Spleen (tissue), 11 donors: ENCODE data around the gene SEC11A. TPM values are rescaled to one million over a fixed set of nuclear protein-coding genes. Genes with fewer than 3 reads are reported as not detected.
A peak's percentile ranks its signal among the peaks of the same experiment; 100 is the strongest.

Source experiments
- DNase-seq: peaks from one replicate; pipeline ENCODE4 v3.0.0-alpha.2; 2020
- H3K27ac ChIP-seq, 8 donors: fragments of 200-600 bp; sonication (generic) in 7 of 8; 1 replicate in 4 of 8; 2 replicates in 4 of 8; pipeline versions ENCODE4 v1.5.0 to v1.8.0; 2016 to 2021; ENCODE audit warnings: inconsistent platforms in 4 of 8, mild to moderate bottlenecking in 4 of 8, moderate library complexity in 1 of 8
- H3K27me3 ChIP-seq, 7 donors: fragments of 200-600 bp; sonication (generic) in 6 of 7; replicated peaks in 1 of 7; 1 replicate in 4 of 7; 2 replicates in 3 of 7; pipeline versions ENCODE4 v1.5.0 to v1.8.0; 2016 to 2021; ENCODE audit warnings: inconsistent platforms in 3 of 7, mild to moderate bottlenecking in 1 of 7
- H3K36me3 ChIP-seq, 6 donors: fragments of 200-600 bp; sonication (generic) in 5 of 6; 1 replicate in 4 of 6; 2 replicates in 2 of 6; pipeline versions ENCODE4 v1.5.0 to v1.8.0; 2016 to 2021; ENCODE audit warnings: inconsistent platforms in 2 of 6
- H3K4me1 ChIP-seq, 6 donors: fragments of 200-600 bp; sonication (generic) in 5 of 6; 1 replicate in 3 of 6; 2 replicates in 3 of 6; pipeline versions ENCODE4 v1.5.0 to v1.8.0; 2016 to 2021; ENCODE audit warnings: inconsistent platforms in 3 of 6
- H3K4me3 ChIP-seq, 8 donors: fragments of 200-600 bp; sonication (generic) in 7 of 8; 1 replicate in 4 of 8; 2 replicates in 4 of 8; pipeline versions ENCODE4 v1.5.0 to v1.8.0; 2016 to 2021; ENCODE audit warnings: inconsistent platforms in 4 of 8, mild to moderate bottlenecking in 4 of 8, moderate library complexity in 2 of 8
- H3K9me3 ChIP-seq, 8 donors: fragments of 200-600 bp; sonication (generic) in 7 of 8; 1 replicate in 4 of 8; 2 replicates in 4 of 8; pipeline versions ENCODE4 v1.5.0 to v1.8.0; 2016 to 2021; ENCODE audit warnings: inconsistent platforms in 4 of 8
- POLR2A ChIP-seq, 3 donors: fragments of 450-650 bp; IDR thresholded peaks; one replicate each; pipeline ENCODE4 v1.5.1; 2017; ENCODE audit warnings: antibody characterized with exemption in 3 of 3, mild to moderate bottlenecking in 1 of 3
- POLR2AphosphoS5 ChIP-seq, 3 donors: sonication (generic); formaldehyde crosslinking; IDR thresholded peaks; one replicate each; pipeline ENCODE4 v1.5.1; 2017; ENCODE audit warnings: antibody characterized with exemption in 3 of 3
- WGBS, 5 donors: extraction: QIAGEN DNeasy Blood & Tissue Kit in 3 of 5; methylation state at CpG; one replicate each; pipeline versions ENCODE4 v1.1.5 to v1.1.7; 2013 to 2018; 5-methylcytosine and 5-hydroxymethylcytosine counted together
- intact Hi-C: fragments of 100-400 bp; cut with DNase I; formaldehyde crosslinking; loops from one replicate; pipeline ENCODE4 v1.15.0; 2023; ENCODE audit warnings: low total_unique reads
- polyA plus RNA-seq, 3 donors: library from polyadenylated mRNA; stranded (reverse); fragments of 200-250 nt; gene quantifications; one replicate each; pipeline ENCODE4 v1.2.1, GENCODE V29; 2013
- total RNA-seq, 7 donors: library from RNA; depleted of rRNA in 3 of 7; stranded (reverse); fragments of >200 nt in 3 of 7; fragmentation: NEBNext Ultra II Directional in 4 of 7; extraction: Animal tissue kit (Norgen Biotek cat#: 25700) in 4 of 7; gene quantifications; one replicate each; pipeline versions ENCODE4 v1.1.0 to v1.2.1, GENCODE V29; 2016 to 2021
- TF ChIP-seq, protein P1 (sequence below), 11 experiments: fragments of 200-600 bp in 7 of 11; fragments of 450-650 bp in 4 of 11; sonication (generic) in 4 of 11; IDR thresholded peaks in 8 of 11; conservative IDR thresholded peaks in 3 of 11; 1 replicate in 7 of 11; 2 replicates in 4 of 11; pipeline versions ENCODE4 v1.4.0 to v1.8.0; 2016 to 2021; ENCODE audit warnings: antibody characterized with exemption in 11 of 11, inconsistent platforms in 4 of 11, mild to moderate bottlenecking in 1 of 11
- donor health status: healthy with polysubstance abuse.
- donor health status: DM: no; HTN: no; CAD: no; lungs with moderate emphysema.
- donor health status: DM: no; HTN: no; CAD: no.
- donor health status: Bipolar disorder and iron deficiency.
- donor health status: healthy.
- donor health status: DM: no; HTN: no; CAD: no.
- donor health status: DM: yes; HTN: yes; CAD: no.

The SEC11A gene
- total and polyA plus RNA-seq, 10 donors = 86.5 to 139 (median 98.9) TPM

DNA sequence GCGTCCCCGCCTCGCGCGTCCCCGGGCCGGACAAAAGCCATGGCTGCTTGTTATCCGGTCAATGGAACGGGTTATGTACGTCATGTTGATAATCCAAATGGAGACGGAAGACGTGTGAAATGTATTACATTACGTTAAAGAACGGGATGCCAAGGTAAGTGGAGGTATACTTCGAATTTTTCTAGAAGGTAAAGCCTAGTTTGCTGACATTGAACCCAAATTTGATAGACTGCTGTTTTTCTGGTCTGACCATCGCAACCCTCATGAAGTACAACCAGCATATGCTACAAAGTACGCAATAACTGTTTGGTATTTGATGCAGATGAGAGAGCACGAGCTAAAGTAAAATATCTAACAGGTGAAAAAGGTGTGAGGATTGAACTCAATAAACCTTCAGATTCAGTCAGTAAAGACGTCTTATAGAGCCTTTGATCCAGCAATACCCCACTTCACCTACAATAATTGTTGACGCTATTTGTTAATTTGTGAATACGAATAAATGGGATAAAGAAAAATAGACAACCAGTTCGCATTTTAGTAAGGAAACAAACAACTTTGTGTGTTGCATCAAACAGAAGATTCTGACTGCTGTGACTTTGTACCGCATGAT lies 81.6 kb downstream of the SEC11A start:
- intact Hi-C loops = no loop called here
- 31 to 41% (median 35%) methylated on average over 23 of the region's 23 CpGs for WGBS, 5 donors
- Histone ChIP-seq H3K27me3 (no peaks in the 10 kb centered on the region), H3K36me3 (peaks cover 0 to 35% (median 19%) of the 10 kb centered on the region in 6 donors), H3K27ac (peak overlapping the region; percentile 91 to 96 (median 95)), H3K4me1 (peaks cover 29 to 71% (median 47%) of the 10 kb centered on the region in 6 donors), H3K4me3 (peak overlapping the region; percentile 49 to 95 (median 72)), H3K9me3 (no peaks in the 10 kb centered on the region)
- DNase-seq = no peak
- TF ChIP-seq POLR2AphosphoS5 (IDR thresholded peaks at IDR 0.05) (no peak), POLR2A (IDR thresholded peaks at IDR 0.05) (no peak)
- TF ChIP-seq, protein P1, sequence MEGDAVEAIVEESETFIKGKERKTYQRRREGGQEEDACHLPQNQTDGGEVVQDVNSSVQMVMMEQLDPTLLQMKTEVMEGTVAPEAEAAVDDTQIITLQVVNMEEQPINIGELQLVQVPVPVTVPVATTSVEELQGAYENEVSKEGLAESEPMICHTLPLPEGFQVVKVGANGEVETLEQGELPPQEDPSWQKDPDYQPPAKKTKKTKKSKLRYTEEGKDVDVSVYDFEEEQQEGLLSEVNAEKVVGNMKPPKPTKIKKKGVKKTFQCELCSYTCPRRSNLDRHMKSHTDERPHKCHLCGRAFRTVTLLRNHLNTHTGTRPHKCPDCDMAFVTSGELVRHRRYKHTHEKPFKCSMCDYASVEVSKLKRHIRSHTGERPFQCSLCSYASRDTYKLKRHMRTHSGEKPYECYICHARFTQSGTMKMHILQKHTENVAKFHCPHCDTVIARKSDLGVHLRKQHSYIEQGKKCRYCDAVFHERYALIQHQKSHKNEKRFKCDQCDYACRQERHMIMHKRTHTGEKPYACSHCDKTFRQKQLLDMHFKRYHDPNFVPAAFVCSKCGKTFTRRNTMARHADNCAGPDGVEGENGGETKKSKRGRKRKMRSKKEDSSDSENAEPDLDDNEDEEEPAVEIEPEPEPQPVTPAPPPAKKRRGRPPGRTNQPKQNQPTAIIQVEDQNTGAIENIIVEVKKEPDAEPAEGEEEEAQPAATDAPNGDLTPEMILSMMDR (IDR thresholded peaks at IDR 0.05 in 8 of 11, conservative IDR thresholded peaks at IDR 0.05 in 3 of 11) = no peak

DNA sequence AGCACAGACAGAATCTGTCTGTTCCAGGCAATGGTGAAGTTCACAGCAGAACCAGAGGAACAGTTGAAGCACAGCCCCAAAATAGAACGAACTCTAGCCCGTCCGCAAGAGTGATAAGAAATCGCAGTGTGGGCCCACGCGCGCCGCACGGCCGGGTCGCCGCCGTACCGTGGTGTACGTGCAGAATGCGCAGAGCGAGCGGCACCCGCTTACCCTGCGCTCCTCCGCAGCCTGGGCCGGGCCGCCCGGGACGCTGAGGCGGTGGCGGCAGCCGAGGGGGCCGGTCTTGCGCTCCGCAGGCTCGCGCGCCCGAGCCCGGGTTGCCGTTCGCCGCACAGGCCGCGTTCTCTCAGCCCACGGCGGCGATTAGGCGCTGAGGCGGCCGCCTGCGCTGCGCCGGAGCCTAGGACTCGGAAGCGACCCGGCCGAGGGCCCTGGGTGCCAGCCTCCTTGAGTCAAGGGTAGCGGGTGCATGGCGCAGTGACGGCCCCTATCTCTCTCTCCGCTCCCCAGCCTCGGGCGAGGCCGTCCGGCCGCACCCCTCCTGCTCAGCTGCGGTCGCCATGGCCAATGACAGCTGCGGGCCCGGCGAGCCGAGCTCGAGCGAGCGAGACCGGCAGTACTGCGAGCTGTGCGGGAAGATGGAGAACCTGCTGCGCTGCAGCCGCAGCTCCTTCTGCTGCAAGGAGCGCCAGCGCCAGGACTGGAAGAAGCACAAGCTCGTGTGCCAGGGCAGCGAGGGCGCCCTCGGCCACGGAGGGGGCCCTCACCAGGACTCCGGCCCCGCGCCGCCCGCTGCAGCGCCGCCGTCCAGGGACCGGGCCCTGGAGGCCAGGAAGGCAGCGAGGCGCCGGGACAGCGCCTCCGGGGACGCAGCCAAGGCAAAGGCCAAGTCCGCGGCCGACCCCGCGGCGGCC lies 82.4 kb downstream of the SEC11A start:
- WGBS, 5 donors = 0% methylated on average over 54 to 105 of the region's 105 CpGs
- Histone ChIP-seq H3K36me3 (peaks cover 0 to 28% (median 13%) of the 10 kb centered on the region in 6 donors), H3K4me3 (peak overlapping the region; percentile 49 to 95 (median 72)), H3K27me3 (no peaks in the 10 kb centered on the region), H3K4me1 (peaks cover 29 to 71% (median 47%) of the 10 kb centered on the region in 6 donors), H3K9me3 (no peaks in the 10 kb centered on the region), H3K27ac (peak overlapping the region; percentile 91 to 96 (median 95))
- DNase-seq = peak; percentile 94
- TF ChIP-seq POLR2A (IDR thresholded peaks at IDR 0.05) (no peak), POLR2AphosphoS5 (IDR thresholded peaks at IDR 0.05) (peak; percentile 37 to 83 (median 79))
- TF ChIP-seq, protein P1 (IDR thresholded peaks at IDR 0.05 in 8 of 11, conservative IDR thresholded peaks at IDR 0.05 in 3 of 11) = peak in 1 of 11 experiments; percentile 12
- intact Hi-C loops = no loop called here

DNA sequence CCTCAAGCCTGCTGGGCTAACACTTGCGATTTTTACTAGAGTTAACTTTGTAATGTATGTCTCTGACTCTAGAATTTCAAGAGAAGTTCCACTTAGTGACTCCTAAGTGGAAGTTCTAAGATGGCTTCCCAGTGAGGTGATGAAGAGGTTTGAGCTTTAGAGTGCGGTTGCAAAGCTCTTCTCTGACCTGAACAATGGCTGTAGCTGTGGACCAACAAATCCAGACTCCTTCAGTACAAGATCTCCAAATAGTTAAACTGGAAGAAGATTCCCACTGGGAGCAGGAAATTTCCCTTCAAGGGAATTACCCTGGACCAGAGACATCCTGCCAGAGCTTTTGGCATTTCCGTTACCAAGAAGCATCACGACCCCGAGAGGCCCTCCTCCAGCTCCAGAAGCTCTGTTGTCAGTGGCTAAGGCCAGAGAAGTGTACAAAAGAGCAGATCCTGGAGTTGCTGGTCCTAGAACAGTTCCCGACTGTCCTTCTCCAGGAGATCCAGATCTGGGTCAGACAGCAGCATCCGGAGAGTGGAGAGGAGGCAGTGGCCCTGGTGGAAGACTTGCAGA lies 84.2 kb downstream of the SEC11A start:
- WGBS, 5 donors = 28 to 46% (median 44%) methylated on average over 7 of the region's 7 CpGs
- intact Hi-C loops = no loop called here
- H3K4me1 ChIP-seq = peaks cover 29 to 67% (median 47%) of the 10 kb centered on the region in 6 donors
- TF ChIP-seq, protein P1 (IDR thresholded peaks at IDR 0.05 in 8 of 11, conservative IDR thresholded peaks at IDR 0.05 in 3 of 11) = no peak
- TF ChIP-seq POLR2AphosphoS5 (IDR thresholded peaks at IDR 0.05) (no peak), POLR2A (IDR thresholded peaks at IDR 0.05) (no peak)
- no peaks in the 10 kb centered on the region for H3K9me3 ChIP-seq
- peaks cover 0 to 11% (median 0%) of the 10 kb centered on the region in 6 donors for H3K36me3 ChIP-seq
- peak overlapping the region; percentile 49 to 95 (median 71) for H3K4me3 ChIP-seq
- peak overlapping the region; percentile 71 to 96 (median 94) for H3K27ac ChIP-seq
- no peak for DNase-seq
- no peaks in the 10 kb centered on the region for H3K27me3 ChIP-seq
